NT2/D1 (cell line): ENCODE data around the gene IMMP2L.

Experiments used
- SUZ12 ChIP-seq: IDR thresholded peaks from 2 replicates; pipeline ENCODE4 v1.6.1; 2011; ENCODE audit not compliant: insufficient read length, insufficient read depth; ENCODE audit errors: extremely low read depth
- YY1 ChIP-seq: IDR thresholded peaks from 2 replicates; pipeline ENCODE4 v1.6.1; 2011; ENCODE audit not compliant: insufficient read length, insufficient read depth
- ZNF274 ChIP-seq: IDR thresholded peaks from 2 replicates; pipeline ENCODE4 v1.6.1; 2011; ENCODE audit warnings: mild to moderate bottlenecking, low read depth, low read length

GRCh38 chr7:111173990-111174389, 388.3 kb downstream of the IMMP2L start:
- TF ChIP-seq SUZ12: no peak
- no peak for TF ChIP-seq ZNF274
- TF ChIP-seq YY1: no peak
